Vagina (tissue), 2 donors: ENCODE measurements around the gene ZCCHC14.

ENCODE experiments used
- POLR2A ChIP-seq, 2 donors: fragments of 450-650 bp; IDR thresholded peaks; one replicate each; pipeline ENCODE4 v1.6.1; 2017; ENCODE audit warnings: antibody characterized with exemption in 2 of 2, mild to moderate bottlenecking in 2 of 2, moderate library complexity in 2 of 2
- TF ChIP-seq, protein P1 (sequence below), 3 experiments: fragments of 450-650 bp in 2 of 3; fragments of 200-600 bp in 1 of 3; sonication (generic) in 1 of 3; IDR thresholded peaks; one replicate each; pipeline ENCODE4 v1.5.1; 2017 to 2019; ENCODE audit warnings: antibody characterized with exemption in 3 of 3, mild to moderate bottlenecking in 2 of 3, moderate library complexity in 2 of 3

DNA sequence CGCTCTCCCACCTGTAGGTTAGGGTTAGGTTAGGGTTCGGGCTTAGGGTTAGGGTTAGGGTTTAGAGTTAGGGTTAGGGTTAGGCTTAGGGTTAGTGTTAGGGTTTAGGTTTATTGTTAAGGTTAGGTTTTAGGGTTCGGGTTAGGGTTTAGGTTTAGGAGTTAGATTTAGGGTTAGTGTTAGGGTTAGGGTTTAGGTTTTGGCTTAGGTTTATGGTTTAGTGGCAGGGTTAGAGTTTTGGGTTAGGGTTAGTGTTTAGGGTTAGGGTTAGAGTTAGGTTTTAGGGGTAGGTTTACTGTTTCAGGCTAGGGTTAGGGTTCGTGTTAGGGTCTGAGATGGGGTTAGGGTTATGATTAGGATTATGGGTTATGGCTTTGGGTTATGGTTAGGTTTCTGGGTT, 31.6 kb upstream of the ZCCHC14 start:
- TF ChIP-seq POLR2A (IDR thresholded peaks at IDR 0.05) = no peak
- TF ChIP-seq, protein P1, sequence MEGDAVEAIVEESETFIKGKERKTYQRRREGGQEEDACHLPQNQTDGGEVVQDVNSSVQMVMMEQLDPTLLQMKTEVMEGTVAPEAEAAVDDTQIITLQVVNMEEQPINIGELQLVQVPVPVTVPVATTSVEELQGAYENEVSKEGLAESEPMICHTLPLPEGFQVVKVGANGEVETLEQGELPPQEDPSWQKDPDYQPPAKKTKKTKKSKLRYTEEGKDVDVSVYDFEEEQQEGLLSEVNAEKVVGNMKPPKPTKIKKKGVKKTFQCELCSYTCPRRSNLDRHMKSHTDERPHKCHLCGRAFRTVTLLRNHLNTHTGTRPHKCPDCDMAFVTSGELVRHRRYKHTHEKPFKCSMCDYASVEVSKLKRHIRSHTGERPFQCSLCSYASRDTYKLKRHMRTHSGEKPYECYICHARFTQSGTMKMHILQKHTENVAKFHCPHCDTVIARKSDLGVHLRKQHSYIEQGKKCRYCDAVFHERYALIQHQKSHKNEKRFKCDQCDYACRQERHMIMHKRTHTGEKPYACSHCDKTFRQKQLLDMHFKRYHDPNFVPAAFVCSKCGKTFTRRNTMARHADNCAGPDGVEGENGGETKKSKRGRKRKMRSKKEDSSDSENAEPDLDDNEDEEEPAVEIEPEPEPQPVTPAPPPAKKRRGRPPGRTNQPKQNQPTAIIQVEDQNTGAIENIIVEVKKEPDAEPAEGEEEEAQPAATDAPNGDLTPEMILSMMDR (IDR thresholded peaks at IDR 0.05) = no peak
